ENCODE results near the gene ENTPD2. TPM values are rescaled to one million over a fixed set of nuclear protein-coding genes. Genes with fewer than 3 reads are reported as not detected.

Gene ENTPD2
- total and polyA plus RNA-seq, 2 experiments from 2014 or later, result 1.8 to 1.9 TPM

DNA sequence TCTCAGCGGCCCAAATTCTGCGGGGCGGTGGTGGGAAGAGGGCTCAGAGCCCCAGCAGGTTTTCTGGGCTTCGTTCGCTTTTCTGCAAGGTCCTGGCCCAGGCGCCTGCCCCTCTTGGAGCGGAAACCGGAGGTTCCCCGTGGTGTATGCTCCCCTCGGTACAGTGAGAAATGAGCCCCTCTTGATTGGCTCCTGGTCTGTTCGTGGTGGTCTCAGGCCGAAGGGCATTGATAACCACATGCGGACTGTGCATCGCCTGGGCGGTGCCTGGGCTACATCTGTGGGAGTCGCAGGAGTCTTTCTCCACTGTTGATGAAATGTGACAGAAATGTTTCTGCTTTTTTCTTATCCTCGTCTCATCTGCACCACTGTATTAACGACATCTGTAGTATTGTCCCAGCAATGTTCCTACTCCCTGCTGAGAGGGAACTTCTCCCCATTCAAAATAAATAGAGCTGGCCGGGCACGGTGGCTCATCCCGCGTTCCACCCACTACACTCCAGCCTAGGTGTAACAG, 33.6 kb upstream of the ENTPD2 start:
- Histone ChIP-seq H3K36me3 (ENCODE audit: insufficient read depth) (no peaks in the 10 kb centered on the region; the same call in 1 of the 2 replicates), H3F3A (replicated peaks; ENCODE audit: low read depth) (peaks cover 20% of the 10 kb centered on the region), H3K4me1 (ENCODE audit: insufficient read depth) (peaks cover 9% of the 10 kb centered on the region), H3K27ac (ENCODE audit: low read depth) (no peak overlapping the region), H3K79me2 (replicated peaks; ENCODE audit: insufficient read depth) (no peaks in the 10 kb centered on the region; the same call in 1 of the 2 replicates), H4K20me1 (replicated peaks; ENCODE audit: insufficient read depth) (no peaks in the 10 kb centered on the region; the same call in 1 of the 2 replicates), H3K4me2 (peak overlapping the region; percentile 98), H3K4me3 (peak overlapping the region; percentile 93), H2AFZ (peak overlapping the region; percentile 97; the same call in 1 of the 2 replicates), H3K9me2 (ENCODE audit: insufficient read depth) (no peaks in the 10 kb centered on the region), H3K27me3 (ENCODE audit: insufficient read depth) (peaks cover 5% of the 10 kb centered on the region; the same call in 1 of the 2 replicates)
- TF ChIP-seq CREB1 (CRISPR knock-in tag; IDR thresholded peaks at IDR 0.05; ENCODE audit: low read depth), result no peak
- no peak for TF ChIP-seq JUNB (IDR thresholded peaks at IDR 0.05; ENCODE audit: unreplicated experiment)
- TF ChIP-seq ZNF331 (CRISPR knock-in tag; IDR thresholded peaks at IDR 0.05; ENCODE audit: low read depth), result no peak
- TF ChIP-seq ZNF462 (CRISPR knock-in tag; IDR thresholded peaks at IDR 0.05), result no peak
- peak overlapping the region; percentile 92 for H3K4me3 Mint-ChIP-seq
- no peak overlapping the region; the same call in 1 of the 2 replicates for H3K27ac Mint-ChIP-seq
- peaks cover 12% of the 10 kb centered on the region; the same call in 2 of the 3 replicates for H3K36me3 Mint-ChIP-seq (ENCODE audit: low read depth)
- ATAC-seq, result peak; percentile 6
- H3K27me3 Mint-ChIP-seq (ENCODE audit: insufficient read depth, low read depth, poor library complexity), result peaks cover 21% of the 10 kb centered on the region
- peak; percentile 43 for DNase-seq (ENCODE audit: low spot score)
- H3K9me3 Mint-ChIP-seq, result peaks cover 4% of the 10 kb centered on the region; the same call in 1 of the 3 replicates
- H3K4me1 Mint-ChIP-seq, result peaks cover 15% of the 10 kb centered on the region
